NCI-H1930 (cell line): ENCODE data around the gene TFAP2E.

Experiments
- DNase-seq, 2 experiments: peaks; one replicate each; lab custom pipeline; 2025; lab: John Stamatoyannopoulos, UW

The TFAP2E gene

DNA sequence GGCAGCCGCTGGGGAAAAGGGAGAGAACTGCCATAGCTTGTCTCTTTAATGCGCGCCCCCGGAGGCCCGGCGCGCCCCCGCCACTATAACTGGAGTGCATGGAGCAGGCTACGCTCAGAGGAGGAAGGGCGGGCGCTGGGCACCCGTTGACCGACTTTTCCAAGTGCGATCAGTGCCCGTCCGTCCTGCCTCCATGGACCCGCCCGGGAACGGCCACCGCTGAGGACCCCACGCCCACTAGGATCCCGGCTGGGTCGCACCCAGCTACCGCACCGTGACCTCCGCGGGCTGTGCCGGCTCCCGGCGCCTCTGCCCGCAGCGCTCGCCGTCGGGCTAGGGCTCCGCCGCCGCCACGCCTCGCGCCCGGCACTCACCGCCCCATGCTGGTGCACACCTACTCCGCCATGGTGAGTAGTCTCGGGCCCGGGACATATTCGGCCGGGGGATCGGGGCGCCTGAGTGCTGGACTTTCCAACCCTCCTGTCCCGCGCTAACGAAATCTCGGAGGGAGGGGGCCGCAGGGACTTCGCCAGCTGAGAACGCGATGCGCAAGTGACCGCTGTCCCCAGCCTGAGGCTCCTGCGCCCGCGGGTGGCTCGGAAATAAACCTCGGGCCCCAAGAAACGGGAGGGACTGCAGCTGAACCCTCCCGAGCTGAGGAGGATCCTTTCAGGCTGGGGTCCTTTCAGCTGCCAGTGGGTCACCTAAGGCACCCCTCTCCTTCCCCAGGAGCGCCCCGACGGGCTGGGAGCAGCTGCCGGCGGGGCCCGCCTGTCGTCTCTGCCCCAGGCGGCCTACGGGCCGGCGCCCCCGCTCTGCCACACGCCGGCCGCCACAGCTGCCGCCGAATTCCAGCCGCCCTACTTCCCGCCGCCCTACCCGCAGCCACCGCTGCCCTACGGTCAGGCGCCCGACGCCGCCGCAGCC lies at the start of gene TFAP2E:
TSS of gene TFAP2E (plus strand) at position 117 of the 927 bp plus-strand sequence. CDS start at position 381, 264 bp downstream.
- no peak for DNase-seq

DNA sequence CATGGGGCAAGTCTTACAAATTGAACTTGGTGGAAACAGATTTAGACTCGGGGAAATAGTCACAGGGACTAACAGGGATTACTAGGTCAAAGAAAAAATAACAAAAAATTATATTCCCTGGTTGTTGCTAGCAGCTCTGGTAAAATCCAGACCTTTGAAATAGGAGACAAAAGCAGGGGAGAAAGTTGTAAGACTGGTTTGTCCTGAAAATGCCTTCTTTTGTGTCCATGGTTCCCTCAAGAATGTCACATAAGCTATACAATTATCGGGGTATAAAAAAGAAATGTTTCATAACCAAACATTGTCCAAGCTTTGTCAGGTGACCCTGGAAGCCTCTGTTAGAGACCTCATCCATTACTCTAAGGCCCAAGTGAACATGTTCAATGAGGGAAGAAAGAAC lies 49.0 kb upstream of the TFAP2E start:
- no peak for DNase-seq

GRCh38 chr1:35530168-35530567 lies 42.9 kb upstream of the TFAP2E start:
- no peak for DNase-seq

- DNase-seq: no peak
Observed at GRCh38 chr1:35530946-35531345, 42.2 kb upstream of the TFAP2E start.

- DNase-seq: no peak
Observed at GRCh38 chr1:35531368-35531767, 41.7 kb upstream of the TFAP2E start.

GRCh38 chr1:35532497-35533223 lies 40.5 kb upstream of the TFAP2E start:
- DNase-seq: no peak

GRCh38 chr1:35533586-35533985 lies 39.5 kb upstream of the TFAP2E start:
- no peak for DNase-seq

GRCh38 chr1:35535243-35535642 lies 37.9 kb upstream of the TFAP2E start:
- no peak for DNase-seq

DNA sequence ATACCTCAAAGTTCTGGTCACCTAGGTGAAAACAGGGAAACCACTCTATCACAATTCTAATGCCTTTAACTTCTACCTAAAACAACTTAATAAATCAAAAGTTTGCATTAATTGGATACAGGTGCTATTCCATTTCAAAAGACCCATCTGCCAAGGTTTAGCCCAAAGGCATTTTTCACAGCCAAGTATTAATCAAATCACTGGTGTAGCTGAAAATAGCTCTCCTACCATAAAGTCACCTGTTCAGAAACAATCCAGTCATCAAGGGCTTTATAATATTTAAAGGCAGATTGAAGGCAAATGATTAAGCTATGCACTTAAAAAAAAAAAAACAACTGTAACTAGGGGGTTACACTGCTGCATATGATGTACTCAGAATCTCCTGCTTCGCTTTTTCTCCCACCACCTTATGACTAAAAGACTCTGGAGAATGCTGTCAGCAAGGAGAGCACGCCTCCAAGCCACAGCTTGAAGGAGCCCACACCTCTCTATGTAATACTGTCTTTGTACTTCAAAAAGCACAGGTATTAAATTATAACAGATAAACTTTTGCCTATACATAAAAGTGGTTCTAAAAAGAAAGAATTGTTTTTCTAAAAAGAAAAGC lies 36.5 kb upstream of the TFAP2E start:
- no peak for DNase-seq

DNA sequence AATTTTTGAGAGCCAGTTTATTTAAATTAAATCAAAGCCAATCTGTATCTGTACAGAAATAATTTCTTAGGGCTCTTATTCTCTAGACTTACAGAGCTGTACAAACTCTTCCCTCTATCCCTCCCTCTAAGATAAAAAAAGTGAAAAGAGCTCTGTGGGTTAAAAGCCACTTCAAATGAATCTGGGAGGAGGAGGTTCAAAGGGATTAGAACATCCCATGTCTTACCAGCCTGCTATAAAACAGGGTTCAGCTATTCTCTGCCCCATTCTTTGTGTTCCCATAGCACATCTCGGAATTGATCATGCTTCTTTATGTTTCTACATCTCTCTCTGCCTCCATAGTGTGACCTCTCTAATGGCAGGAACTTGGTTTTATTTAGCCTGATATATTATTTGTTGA lies 35.3 kb upstream of the TFAP2E start:
- no peak for DNase-seq

- no peak for DNase-seq
Observed at GRCh38 chr1:35539073-35539823, 33.9 kb upstream of the TFAP2E start.

DNA sequence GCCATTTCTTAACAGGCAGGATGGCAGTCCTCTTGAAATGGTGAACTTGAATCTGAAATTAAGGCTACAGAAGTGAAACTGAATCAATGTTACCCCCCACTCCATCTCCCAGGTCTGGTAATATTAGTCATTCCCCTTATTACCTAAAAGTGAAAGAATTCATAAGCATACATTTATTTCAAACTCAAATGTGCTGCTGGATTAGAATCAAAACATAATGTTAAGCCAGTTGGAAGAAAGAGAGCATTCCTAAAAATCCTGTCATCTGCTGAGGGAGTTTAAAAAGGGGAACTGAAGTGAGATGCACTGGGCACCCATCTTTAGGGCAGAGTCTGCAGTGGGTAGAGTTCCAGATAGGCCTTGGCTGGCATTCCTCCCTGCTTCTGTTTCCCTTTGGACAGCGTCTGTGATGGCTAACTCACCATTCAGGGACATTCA lies 33.3 kb upstream of the TFAP2E start:
- no peak for DNase-seq

DNA sequence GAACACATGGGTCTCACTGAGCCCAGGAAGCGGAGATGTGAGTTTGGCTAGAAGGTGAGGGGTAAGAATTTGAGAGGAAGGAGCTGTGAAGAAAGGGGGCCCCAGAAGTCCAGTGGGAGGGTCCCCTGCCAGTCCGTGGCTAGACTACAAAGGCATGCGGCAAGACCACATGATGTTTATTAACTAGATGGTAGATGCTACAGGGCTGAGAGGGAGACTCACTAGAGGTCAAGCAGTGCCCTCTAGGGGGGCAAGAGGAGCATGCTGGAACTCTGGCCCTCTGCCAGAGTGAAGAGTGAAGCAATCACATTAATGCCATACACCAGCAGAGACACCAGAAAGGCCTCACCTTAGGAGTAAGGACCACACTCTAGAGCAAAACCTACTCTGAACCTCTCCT lies 28.1 kb upstream of the TFAP2E start:
- peak; percentile 16 to 30 for DNase-seq

DNA sequence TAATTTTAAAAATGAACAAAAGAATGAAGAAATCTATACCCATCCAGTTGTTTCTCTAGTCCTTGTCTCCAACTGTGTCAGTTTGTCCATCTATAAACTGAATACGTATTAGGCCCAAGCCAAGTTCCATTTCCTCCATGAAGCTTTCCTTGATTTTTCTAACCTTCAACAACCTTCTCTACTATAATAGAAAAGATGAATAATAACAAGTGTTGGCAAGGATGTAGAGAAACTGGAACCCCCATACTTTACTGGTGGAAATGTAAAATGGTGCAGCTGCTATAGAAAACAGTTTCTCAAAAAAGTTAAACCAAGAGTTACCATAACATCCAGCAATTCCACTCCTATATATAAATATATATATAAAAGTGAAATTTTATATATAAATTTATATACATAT lies 26.5 kb upstream of the TFAP2E start:
- no peak for DNase-seq

GRCh38 chr1:35553851-35554250 lies 19.3 kb upstream of the TFAP2E start:
- no peak for DNase-seq

DNA sequence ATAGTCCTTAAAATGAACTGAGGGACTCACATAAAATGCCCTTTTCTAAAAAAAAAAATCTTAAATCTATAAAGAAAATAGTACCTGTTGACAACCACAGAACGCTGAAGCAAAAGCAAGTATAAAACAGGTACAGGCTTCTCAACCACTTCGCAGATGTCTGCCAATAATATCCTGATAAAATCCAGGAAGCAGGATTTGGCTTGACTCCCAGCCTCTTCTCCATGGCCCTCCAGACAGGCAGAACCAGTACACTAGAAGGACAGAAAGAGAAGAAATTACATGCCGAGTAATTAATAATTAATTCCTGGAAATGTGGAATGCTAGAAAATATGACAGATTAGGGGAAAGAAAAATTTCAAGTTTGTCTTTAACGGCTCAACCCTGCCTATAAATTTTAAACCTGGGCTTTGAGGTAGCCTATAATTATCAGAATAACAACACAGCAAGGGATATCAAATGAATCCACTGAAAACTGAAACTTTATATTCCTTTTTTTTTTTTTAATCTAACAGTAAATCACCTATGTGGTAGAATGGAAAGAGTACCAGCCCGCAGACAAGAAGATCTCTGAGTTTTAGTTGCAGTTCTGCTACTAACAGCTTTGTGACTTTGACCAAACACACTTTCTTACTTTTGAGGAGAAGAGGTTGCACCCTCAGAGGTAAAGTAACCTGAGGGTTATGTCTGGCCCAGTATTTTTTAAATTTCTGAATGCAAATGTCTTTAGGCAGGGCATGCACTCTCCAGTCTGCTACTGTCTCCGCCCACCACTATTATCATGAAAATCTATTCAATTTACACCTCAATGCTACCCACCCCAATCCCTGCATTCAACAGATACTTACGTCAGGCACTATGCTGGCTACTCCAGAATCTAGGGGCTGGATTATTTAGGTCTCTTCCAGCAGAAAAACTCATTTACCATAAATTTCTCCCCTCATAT lies 18.6 kb upstream of the TFAP2E start:
- no peak for DNase-seq

- DNase-seq: no peak
Observed at GRCh38 chr1:35555212-35555584, 17.9 kb upstream of the TFAP2E start.

GRCh38 chr1:35555601-35556477 lies 17.3 kb upstream of the TFAP2E start:
- no peak for DNase-seq

- DNase-seq: no peak
Observed at GRCh38 chr1:35556484-35557117, 16.5 kb upstream of the TFAP2E start.
